Measurements from ENCODE around the gene RTN4RL1.

The RTN4RL1 gene

GRCh38 chr17:1980665-1981250, 44.4 kb downstream of the RTN4RL1 start:
- H3K4me3 ChIP-seq (ENCODE audit: low read depth, low read length): no peak overlapping the region
- no peaks in the 10 kb centered on the region for H3K36me3 ChIP-seq (ENCODE audit: control insufficient read depth, insufficient read depth, low read length)
- no peak overlapping the region for H3K9ac ChIP-seq (ENCODE audit: low read depth, low read length)
- H3K27ac ChIP-seq (ENCODE audit: low read depth, low read length): no peak overlapping the region
- H3K4me1 ChIP-seq (ENCODE audit: control insufficient read depth, insufficient read depth, low read length): peaks cover 3% of the 10 kb centered on the region; the same call in 1 of the 2 replicates
- no peaks in the 10 kb centered on the region for H3K9me3 ChIP-seq (ENCODE audit: control insufficient read depth, insufficient read depth, low read length)
- H3K27me3 ChIP-seq (ENCODE audit: control insufficient read depth, insufficient read depth, low read length): peaks cover 32% of the 10 kb centered on the region

- Histone ChIP-seq H3K27ac (ENCODE audit: low read depth, low read length) (no peak overlapping the region), H3K4me3 (ENCODE audit: low read depth, low read length) (no peak overlapping the region), H3K4me1 (ENCODE audit: control insufficient read depth, insufficient read depth, low read length) (peaks cover 3% of the 10 kb centered on the region; the same call in 1 of the 2 replicates), H3K9me3 (ENCODE audit: control insufficient read depth, insufficient read depth, low read length) (no peaks in the 10 kb centered on the region), H3K27me3 (ENCODE audit: control insufficient read depth, insufficient read depth, low read length) (peaks cover 32% of the 10 kb centered on the region), H3K9ac (ENCODE audit: low read depth, low read length) (no peak overlapping the region), H3K36me3 (ENCODE audit: control insufficient read depth, insufficient read depth, low read length) (no peaks in the 10 kb centered on the region)
Measured at GRCh38 chr17:1979182-1979985, 45.8 kb downstream of the RTN4RL1 start.

DNA sequence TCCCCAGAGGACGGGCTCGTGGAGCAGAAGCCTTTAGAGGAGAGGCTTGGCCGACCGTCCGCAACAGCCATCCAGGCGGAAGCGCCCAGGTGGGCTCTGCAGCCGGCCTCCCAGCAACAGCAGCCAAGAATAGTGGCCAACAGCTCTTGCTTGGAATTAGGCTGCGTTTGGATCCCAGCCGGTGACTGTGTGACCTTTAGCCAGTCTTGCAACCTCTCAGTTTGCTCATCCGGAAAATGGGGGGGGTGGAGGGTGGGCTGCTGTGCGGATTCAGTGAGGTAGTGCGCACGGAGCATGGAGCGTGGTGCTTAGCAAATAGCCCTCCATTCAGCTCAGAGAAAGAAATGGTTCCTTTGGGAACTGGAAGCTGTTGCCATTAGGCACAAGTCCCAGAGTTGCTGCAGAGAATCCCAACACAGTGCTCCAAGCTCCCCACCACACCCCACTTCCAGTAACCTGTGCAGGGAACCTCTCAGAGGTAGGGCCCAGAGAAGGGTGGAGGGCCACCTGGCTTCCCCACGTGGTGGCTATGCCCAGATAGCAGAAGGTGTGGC, 46.7 kb downstream of the RTN4RL1 start:
- Histone ChIP-seq H3K4me3 (ENCODE audit: low read depth, low read length) (no peak overlapping the region), H3K27ac (ENCODE audit: low read depth, low read length) (no peak overlapping the region), H3K27me3 (ENCODE audit: control insufficient read depth, insufficient read depth, low read length) (peaks cover 32% of the 10 kb centered on the region), H3K9ac (ENCODE audit: low read depth, low read length) (no peak overlapping the region), H3K36me3 (ENCODE audit: control insufficient read depth, insufficient read depth, low read length) (no peaks in the 10 kb centered on the region), H3K9me3 (ENCODE audit: control insufficient read depth, insufficient read depth, low read length) (no peaks in the 10 kb centered on the region), H3K4me1 (ENCODE audit: control insufficient read depth, insufficient read depth, low read length) (peaks cover 3% of the 10 kb centered on the region; the same call in 1 of the 2 replicates)

DNA sequence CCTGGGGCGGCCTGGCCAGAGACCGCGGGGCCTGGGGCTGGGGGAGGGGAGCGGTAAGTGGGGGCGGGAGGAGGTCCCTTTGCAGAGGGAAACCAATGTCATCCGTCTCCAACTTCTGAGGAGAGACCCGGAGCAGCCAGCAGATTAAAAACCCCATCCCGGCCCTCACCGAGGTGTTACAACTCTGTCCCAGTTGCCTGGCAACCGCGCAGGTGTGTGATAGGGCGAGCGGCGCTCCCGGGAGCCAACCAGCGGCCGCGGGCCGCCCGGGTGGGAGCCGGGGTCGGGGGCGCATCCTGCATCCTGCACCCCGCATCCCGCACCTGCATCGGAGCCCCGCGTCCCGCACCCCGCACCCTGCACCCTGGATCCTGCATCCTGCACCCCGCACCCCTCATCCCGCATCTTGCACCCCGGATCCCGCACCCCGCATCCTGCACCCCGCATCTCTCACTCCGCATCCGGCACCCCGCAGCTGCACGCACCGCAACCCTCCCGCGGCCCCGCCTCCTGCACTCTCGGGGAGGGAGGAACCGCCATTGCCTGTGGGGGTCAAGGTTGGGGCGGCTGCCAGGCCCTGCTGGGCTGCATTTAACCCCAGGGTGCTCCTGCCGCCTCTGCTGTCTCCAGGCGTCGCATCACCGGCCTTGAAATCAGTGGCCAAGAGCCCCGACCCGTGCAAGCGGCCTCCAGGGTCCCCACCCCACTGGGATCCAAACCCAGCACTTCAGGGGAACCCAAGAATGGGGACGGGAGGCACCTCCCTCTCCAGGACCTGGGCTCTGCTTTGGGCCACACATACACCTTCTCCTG, 47.3 kb downstream of the RTN4RL1 start:
- Histone ChIP-seq H3K27me3 (ENCODE audit: control insufficient read depth, insufficient read depth, low read length) (peaks cover 32% of the 10 kb centered on the region), H3K4me1 (ENCODE audit: control insufficient read depth, insufficient read depth, low read length) (peaks cover 3% of the 10 kb centered on the region; the same call in 1 of the 2 replicates), H3K9ac (ENCODE audit: low read depth, low read length) (no peak overlapping the region), H3K36me3 (ENCODE audit: control insufficient read depth, insufficient read depth, low read length) (no peaks in the 10 kb centered on the region), H3K9me3 (ENCODE audit: control insufficient read depth, insufficient read depth, low read length) (no peaks in the 10 kb centered on the region), H3K27ac (ENCODE audit: low read depth, low read length) (no peak overlapping the region), H3K4me3 (ENCODE audit: low read depth, low read length) (no peak overlapping the region)

- Histone ChIP-seq H3K4me1 (ENCODE audit: control insufficient read depth, insufficient read depth, low read length) (no peaks in the 10 kb centered on the region), H3K9ac (ENCODE audit: low read depth, low read length) (no peak overlapping the region), H3K9me3 (ENCODE audit: control insufficient read depth, insufficient read depth, low read length) (no peaks in the 10 kb centered on the region), H3K4me3 (ENCODE audit: low read depth, low read length) (no peak overlapping the region), H3K27ac (ENCODE audit: low read depth, low read length) (no peak overlapping the region), H3K36me3 (ENCODE audit: control insufficient read depth, insufficient read depth, low read length) (no peaks in the 10 kb centered on the region), H3K27me3 (ENCODE audit: control insufficient read depth, insufficient read depth, low read length) (peaks cover 29% of the 10 kb centered on the region)
Measured at GRCh38 chr17:1976683-1977064, 48.5 kb downstream of the RTN4RL1 start.

GRCh38 chr17:1976000-1976682, 49.0 kb downstream of the RTN4RL1 start:
- Histone ChIP-seq H3K4me3 (ENCODE audit: low read depth, low read length) (no peak overlapping the region), H3K4me1 (ENCODE audit: control insufficient read depth, insufficient read depth, low read length) (no peaks in the 10 kb centered on the region), H3K36me3 (ENCODE audit: control insufficient read depth, insufficient read depth, low read length) (no peaks in the 10 kb centered on the region), H3K9ac (ENCODE audit: low read depth, low read length) (no peak overlapping the region), H3K9me3 (ENCODE audit: control insufficient read depth, insufficient read depth, low read length) (no peaks in the 10 kb centered on the region), H3K27ac (ENCODE audit: low read depth, low read length) (no peak overlapping the region), H3K27me3 (ENCODE audit: control insufficient read depth, insufficient read depth, low read length) (peaks cover 24% of the 10 kb centered on the region)

- no peak overlapping the region for H3K27ac ChIP-seq (ENCODE audit: low read depth, low read length)
- H3K36me3 ChIP-seq (ENCODE audit: control insufficient read depth, insufficient read depth, low read length): no peaks in the 10 kb centered on the region
- no peaks in the 10 kb centered on the region for H3K4me1 ChIP-seq (ENCODE audit: control insufficient read depth, insufficient read depth, low read length)
- no peak overlapping the region for H3K4me3 ChIP-seq (ENCODE audit: low read depth, low read length)
- no peaks in the 10 kb centered on the region for H3K9me3 ChIP-seq (ENCODE audit: control insufficient read depth, insufficient read depth, low read length)
- peaks cover 28% of the 10 kb centered on the region for H3K27me3 ChIP-seq (ENCODE audit: control insufficient read depth, insufficient read depth, low read length)
- no peak overlapping the region for H3K9ac ChIP-seq (ENCODE audit: low read depth, low read length)
Measured at GRCh38 chr17:1975573-1975972, 49.6 kb downstream of the RTN4RL1 start.

DNA sequence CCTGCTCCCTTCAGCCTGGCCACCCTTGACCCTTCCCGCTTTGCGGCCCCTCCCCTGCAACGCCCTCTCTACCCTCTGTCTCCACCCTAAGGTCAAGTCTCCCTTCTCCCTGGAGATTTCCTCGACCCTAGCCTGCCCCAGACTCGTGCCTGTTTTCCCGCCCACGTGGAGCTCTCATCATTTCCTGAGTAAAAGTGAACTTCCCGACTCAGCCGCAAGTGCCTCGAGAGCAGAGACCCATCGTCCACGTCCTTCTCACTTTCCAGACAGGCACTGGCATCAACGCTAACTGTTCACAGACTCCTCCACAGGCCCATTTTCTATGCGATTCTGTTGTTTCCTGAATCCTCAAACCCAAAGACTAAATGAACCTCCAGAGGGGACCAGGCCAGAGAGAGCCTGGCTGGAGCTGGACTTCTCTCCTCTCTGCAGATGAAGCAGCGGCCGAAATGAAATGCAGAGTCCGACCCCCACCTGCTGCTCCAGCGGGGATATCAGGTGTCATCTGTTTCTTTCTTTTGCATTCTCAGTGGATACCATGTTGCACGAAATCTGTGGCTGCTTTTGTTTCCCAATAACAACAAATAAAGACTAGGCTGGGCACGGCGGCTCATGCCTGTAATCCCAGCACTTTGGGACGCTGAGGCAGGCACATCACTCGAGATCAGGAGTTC, 52.5 kb downstream of the RTN4RL1 start:
- Histone ChIP-seq H3K9ac (ENCODE audit: low read depth, low read length) (no peak overlapping the region), H3K27ac (ENCODE audit: low read depth, low read length) (no peak overlapping the region), H3K9me3 (ENCODE audit: control insufficient read depth, insufficient read depth, low read length) (no peaks in the 10 kb centered on the region), H3K4me1 (ENCODE audit: control insufficient read depth, insufficient read depth, low read length) (no peaks in the 10 kb centered on the region), H3K4me3 (ENCODE audit: low read depth, low read length) (no peak overlapping the region), H3K36me3 (ENCODE audit: control insufficient read depth, insufficient read depth, low read length) (no peaks in the 10 kb centered on the region), H3K27me3 (ENCODE audit: control insufficient read depth, insufficient read depth, low read length) (peaks cover 17% of the 10 kb centered on the region)

DNA sequence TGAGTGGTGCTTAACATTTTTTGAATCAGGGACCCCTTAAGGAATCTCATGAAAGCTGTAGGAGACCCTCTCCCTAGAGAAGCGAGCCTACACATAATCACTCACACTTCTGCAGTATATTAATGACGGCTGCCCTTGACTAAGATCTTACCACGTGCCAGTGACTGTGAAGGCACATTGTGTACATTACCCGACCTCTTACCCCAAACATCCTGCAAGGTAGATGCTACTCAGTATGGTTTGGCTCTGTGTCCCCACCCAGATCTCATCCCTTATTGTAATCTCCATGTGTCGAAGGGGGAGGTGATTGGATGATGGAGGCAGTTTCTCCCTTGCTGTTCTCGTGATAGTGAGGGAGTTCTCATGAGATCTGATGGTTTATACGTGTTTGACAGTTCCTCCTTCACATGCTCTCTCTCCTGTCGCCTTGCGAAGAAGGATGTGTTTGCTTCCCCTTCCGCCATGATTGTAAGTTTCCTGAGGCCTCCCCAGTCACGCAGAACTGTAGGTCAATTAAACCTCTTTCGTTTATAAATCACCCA, 54.2 kb downstream of the RTN4RL1 start:
- Histone ChIP-seq H3K27ac (ENCODE audit: low read depth, low read length) (no peak overlapping the region), H3K4me1 (ENCODE audit: control insufficient read depth, insufficient read depth, low read length) (peaks cover 7% of the 10 kb centered on the region; the same call in 1 of the 2 replicates), H3K4me3 (ENCODE audit: low read depth, low read length) (no peak overlapping the region), H3K36me3 (ENCODE audit: control insufficient read depth, insufficient read depth, low read length) (no peaks in the 10 kb centered on the region), H3K27me3 (ENCODE audit: control insufficient read depth, insufficient read depth, low read length) (peaks cover 6% of the 10 kb centered on the region; the same call in 1 of the 2 replicates), H3K9me3 (ENCODE audit: control insufficient read depth, insufficient read depth, low read length) (no peaks in the 10 kb centered on the region), H3K9ac (ENCODE audit: low read depth, low read length) (no peak overlapping the region)

GRCh38 chr17:1969712-1970111, 55.4 kb downstream of the RTN4RL1 start:
- H3K9ac ChIP-seq (ENCODE audit: low read depth, low read length): no peak overlapping the region
- H3K27me3 ChIP-seq (ENCODE audit: control insufficient read depth, insufficient read depth, low read length): 0 out of 2 replicates have a peak, but pooled peaks cover 6% of the 10 kb centered on the region
- peaks cover 7% of the 10 kb centered on the region; the same call in 1 of the 2 replicates for H3K4me1 ChIP-seq (ENCODE audit: control insufficient read depth, insufficient read depth, low read length)
- H3K36me3 ChIP-seq (ENCODE audit: control insufficient read depth, insufficient read depth, low read length): no peaks in the 10 kb centered on the region
- no peaks in the 10 kb centered on the region for H3K9me3 ChIP-seq (ENCODE audit: control insufficient read depth, insufficient read depth, low read length)
- no peak overlapping the region for H3K27ac ChIP-seq (ENCODE audit: low read depth, low read length)
- H3K4me3 ChIP-seq (ENCODE audit: low read depth, low read length): no peak overlapping the region
